Measurements from ENCODE around the gene SCGN. TPM values are rescaled to one million over a fixed set of nuclear protein-coding genes. Genes with fewer than 3 reads are reported as not detected.

Gene SCGN
- total and polyA plus RNA-seq, 9 of the 15 experiments (the other 6 are each of a cell fraction or from before 2014, with no cell fraction given), result not detected

GRCh38 chr6:25730907-25731306 is 78.9 kb downstream of the SCGN start:
- Histone ChIP-seq H3K27me3 (ENCODE audit: control insufficient read depth in 2 of 2, insufficient read depth in 2 of 2, low read length in 2 of 2) (peaks cover 35 to 41% of the 10 kb centered on the region in 2 experiments; a peak in 4 of 5 replicates), H3K4me1 (replicated peaks in 1 of 2; ENCODE audit: control insufficient read depth in 2 of 2, insufficient read depth in 2 of 2, low read length in 2 of 2) (peaks cover 0 to 15% of the 10 kb centered on the region in 2 experiments; a peak in 3 of 5 replicates), H3K27ac (ENCODE audit: extremely low read depth, low read depth, low read length) (no peak overlapping the region), H3K9me1 (ENCODE audit: control insufficient read depth, insufficient read depth, low read length) (no peaks in the 10 kb centered on the region), H3K9me3 (replicated peaks; ENCODE audit: control insufficient read depth, insufficient read depth, low read depth, low read length) (no peaks in the 10 kb centered on the region), H4K20me1 (replicated peaks; ENCODE audit: control insufficient read depth, insufficient read depth, low read length) (no peaks in the 10 kb centered on the region), H3K4me2 (ENCODE audit: insufficient read depth, low read length) (no peak overlapping the region), H3K79me2 (ENCODE audit: control insufficient read depth, insufficient read depth, low read length) (no peaks in the 10 kb centered on the region), H3K36me3 (ENCODE audit: control insufficient read depth, insufficient read depth, low read length) (no peaks in the 10 kb centered on the region), H3K9ac (ENCODE audit: insufficient read depth in 1 of 2, low read depth in 2 of 2, low read length in 2 of 2) (no peak overlapping the region), H3K4me3 (no peak overlapping the region), H2AFZ (ENCODE audit: low read depth, low read length) (no peak overlapping the region)
- CTCF ChIA-PET (ENCODE audit: low intra/inter-chr PET ratio), result interaction anchor here (0.6 kb wide), 1 partner anchor 73 kb away, joined by 4 read pairs; no protein-coding TSS in a partner anchor
- DNase-seq (ENCODE audit: extremely low read depth in 1 of 4, low spot score in 3 of 4) (no peak), ATAC-seq (no peak), FAIRE-seq (no peak)
- no TSS peak for BruUV-seq (replicated peaks)
- intact Hi-C loops (cut with micrococcal nuclease) (no loop called here), in situ Hi-C loops (cut with MboI) (no loop called here)
- POLR2A ChIA-PET, result interaction anchor here (1.3 kb wide), 1 partner anchor 13 kb away, joined by 3 read pairs; no protein-coding TSS in a partner anchor
- WGBS (ENCODE audit: insufficient coverage, low coverage, missing lambda C conversion rate), result 2% methylated on average over 3 of the region's 3 CpGs
- TF ChIP-seq PTTG1 (tag; IDR thresholded peaks at IDR 0.05; ENCODE audit: low read depth) (no peak), KDM1A (IDR thresholded peaks at IDR 0.05) (no peak), XRCC3 (IDR thresholded peaks at IDR 0.05) (no peak), FOXO4 (CRISPR knock-in tag; IDR thresholded peaks at IDR 0.05) (no peak), HMG20B (CRISPR knock-in tag; IDR thresholded peaks at IDR 0.05) (no peak), ATF4 (CRISPR knock-in tag; IDR thresholded peaks at IDR 0.05) (no peak), RBM39 (optimal IDR thresholded peaks at IDR 0.05; ENCODE audit: low read depth, low read length) (no peak), ZNF511 (CRISPR knock-in tag; IDR thresholded peaks at IDR 0.05) (no peak), TOE1 (IDR thresholded peaks at IDR 0.05; ENCODE audit: borderline replicate concordance) (no peak), TOE1 (CRISPR knock-in tag; IDR thresholded peaks at IDR 0.05; ENCODE audit: borderline replicate concordance, low read depth) (no peak), FOS (IDR thresholded peaks at IDR 0.05; ENCODE audit: extremely low read depth, insufficient read length) (no peak), MAFF (IDR thresholded peaks at IDR 0.05; ENCODE audit: low read length) (no peak), SAFB2 (IDR thresholded peaks at IDR 0.05; ENCODE audit: borderline replicate concordance, low read depth, low read length, severe bottlenecking) (no peak), ZNF764 (CRISPR knock-in tag; IDR thresholded peaks at IDR 0.05; ENCODE audit: low read depth) (no peak), KLF10 (CRISPR knock-in tag; IDR thresholded peaks at IDR 0.05) (no peak), TFE3 (CRISPR knock-in tag; IDR thresholded peaks at IDR 0.05) (no peak), HEY1 (CRISPR knock-in tag; IDR thresholded peaks at IDR 0.05; ENCODE audit: borderline replicate concordance) (no peak), ZNF239 (CRISPR knock-in tag; IDR thresholded peaks at IDR 0.05) (no peak)

Data from K562 (cell line).